Femur (tissue), 1 donor: ENCODE results near the gene TRPM7.
"Not testable (repeated sequence)": the region's sequence is repeated elsewhere in the genome, so short reads cannot be mapped to it uniquely, and the experiment has no call there.

Experiments used
- DNase-seq: peaks from one replicate; pipeline ENCODE4 v3.0.0-alpha.2; 2017

TRPM7 gene

GRCh38 chr15:50669611-50670010 lies 17.0 kb downstream of the TRPM7 start:
- DNase-seq, result no peak

- no peak for DNase-seq
Measured at GRCh38 chr15:50665938-50666337, 20.7 kb downstream of the TRPM7 start.

- DNase-seq, result no peak
Measured at GRCh38 chr15:50655555-50655954, 31.0 kb downstream of the TRPM7 start.

GRCh38 chr15:50653156-50653743 lies 33.3 kb downstream of the TRPM7 start:
- DNase-seq, result no peak

GRCh38 chr15:50652671-50653070 lies 33.9 kb downstream of the TRPM7 start:
- no peak for DNase-seq

- no peak for DNase-seq
Measured at GRCh38 chr15:50641318-50641717, 45.3 kb downstream of the TRPM7 start.

- DNase-seq, result no peak
Measured at GRCh38 chr15:50636146-50636545, 50.5 kb downstream of the TRPM7 start.

GRCh38 chr15:50633653-50634052 lies 52.9 kb downstream of the TRPM7 start:
- no peak for DNase-seq

GRCh38 chr15:50628421-50628820 lies 58.2 kb downstream of the TRPM7 start:
- no peak for DNase-seq

- no peak for DNase-seq
Measured at GRCh38 chr15:50627351-50628055, 59.1 kb downstream of the TRPM7 start.

- DNase-seq, result no peak
Measured at GRCh38 chr15:50624616-50625168, 61.9 kb downstream of the TRPM7 start.

- not testable (repeated sequence) for DNase-seq
Measured at GRCh38 chr15:50622361-50622943, 64.1 kb downstream of the TRPM7 start.

- not testable (repeated sequence) for DNase-seq
Measured at GRCh38 chr15:50616960-50617359, 69.6 kb downstream of the TRPM7 start.

GRCh38 chr15:50616554-50616953 lies 70.0 kb downstream of the TRPM7 start:
- not testable (repeated sequence) for DNase-seq

GRCh38 chr15:50613600-50613999 lies 73.0 kb downstream of the TRPM7 start:
- no peak for DNase-seq

GRCh38 chr15:50607129-50607528 lies 79.5 kb downstream of the TRPM7 start:
- DNase-seq, result no peak

GRCh38 chr15:50605462-50605861 lies 81.1 kb downstream of the TRPM7 start:
- no peak for DNase-seq

GRCh38 chr15:50602028-50602427 lies 84.6 kb downstream of the TRPM7 start:
- DNase-seq, result not testable (repeated sequence)

GRCh38 chr15:50594311-50594710 lies 92.3 kb downstream of the TRPM7 start:
- DNase-seq, result no peak

GRCh38 chr15:50593761-50594160 lies 92.8 kb downstream of the TRPM7 start:
- no peak for DNase-seq

GRCh38 chr15:50590288-50590687 lies 96.3 kb downstream of the TRPM7 start:
- no peak for DNase-seq

- DNase-seq, result no peak
Measured at GRCh38 chr15:50577492-50577891, 109.1 kb downstream of the TRPM7 start.

GRCh38 chr15:50576166-50576565 lies 110.4 kb downstream of the TRPM7 start:
- DNase-seq, result no peak

GRCh38 chr15:50573842-50574241 lies 112.8 kb downstream of the TRPM7 start:
- not testable (repeated sequence) for DNase-seq
